ENCODE results near the gene ARSG.

DNA sequence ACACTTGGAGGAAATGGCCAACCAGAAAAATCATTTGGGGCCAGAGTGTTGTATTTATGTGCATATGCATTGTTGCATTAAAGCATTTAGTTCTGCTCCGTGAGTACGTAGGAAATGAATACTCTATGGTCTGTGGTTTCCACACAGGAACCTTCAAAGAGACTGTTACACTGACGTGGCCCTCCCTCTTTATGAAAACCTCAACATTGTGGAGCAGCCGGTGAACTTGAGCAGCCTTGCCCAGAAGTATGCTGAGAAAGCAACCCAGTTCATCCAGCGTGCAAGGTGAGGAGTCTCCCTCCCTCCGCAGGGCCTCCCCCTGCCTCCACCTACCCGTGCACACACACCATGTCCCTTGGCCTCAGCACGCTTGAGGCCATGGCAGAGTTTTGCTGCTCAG, 65.2 kb downstream of the ARSG start:
- TF ChIP-seq, protein P1, sequence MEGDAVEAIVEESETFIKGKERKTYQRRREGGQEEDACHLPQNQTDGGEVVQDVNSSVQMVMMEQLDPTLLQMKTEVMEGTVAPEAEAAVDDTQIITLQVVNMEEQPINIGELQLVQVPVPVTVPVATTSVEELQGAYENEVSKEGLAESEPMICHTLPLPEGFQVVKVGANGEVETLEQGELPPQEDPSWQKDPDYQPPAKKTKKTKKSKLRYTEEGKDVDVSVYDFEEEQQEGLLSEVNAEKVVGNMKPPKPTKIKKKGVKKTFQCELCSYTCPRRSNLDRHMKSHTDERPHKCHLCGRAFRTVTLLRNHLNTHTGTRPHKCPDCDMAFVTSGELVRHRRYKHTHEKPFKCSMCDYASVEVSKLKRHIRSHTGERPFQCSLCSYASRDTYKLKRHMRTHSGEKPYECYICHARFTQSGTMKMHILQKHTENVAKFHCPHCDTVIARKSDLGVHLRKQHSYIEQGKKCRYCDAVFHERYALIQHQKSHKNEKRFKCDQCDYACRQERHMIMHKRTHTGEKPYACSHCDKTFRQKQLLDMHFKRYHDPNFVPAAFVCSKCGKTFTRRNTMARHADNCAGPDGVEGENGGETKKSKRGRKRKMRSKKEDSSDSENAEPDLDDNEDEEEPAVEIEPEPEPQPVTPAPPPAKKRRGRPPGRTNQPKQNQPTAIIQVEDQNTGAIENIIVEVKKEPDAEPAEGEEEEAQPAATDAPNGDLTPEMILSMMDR (IDR thresholded peaks at IDR 0.05): no peak
- no peak for TF ChIP-seq POLR2AphosphoS5 (IDR thresholded peaks at IDR 0.05)

Data from gastroesophageal sphincter (tissue), 3 donors.